HEK293 (cell line): ENCODE measurements around the gene IBSP.

Source experiments
- CTCF ChIA-PET: fragments of 350-600 bp; formaldehyde crosslinking; extraction: SDS; loops from one replicate; lab custom pipeline; 2021; ENCODE audit warnings: antibody characterized with exemption; lab: Yijun Ruan, JAX
- POLR2A ChIA-PET: fragments of 300-600 bp; formaldehyde crosslinking; extraction: SDS; loops from one replicate; lab custom pipeline; 2020; ENCODE audit warnings: antibody characterized with exemption, inconsistent platforms; lab: Yijun Ruan, JAX
- H3K27ac ChIP-seq: fragments of 200-500 bp; sonication (Bioruptor generic); 2 replicates; pipeline ENCODE4 v1.5.1; 2014; ENCODE audit warnings: low read depth, low read length, control low read depth, inconsistent platforms; ENCODE audit errors: extremely low read depth
- H3K36me3 ChIP-seq, 2 experiments: fragments of 200-500 bp in 1 of 2; sonication (Bioruptor generic) in 1 of 2; 1 replicate in 1 of 2; 2 replicates in 1 of 2; pipeline ENCODE4 v1.5.1; 2014 to 2017; ENCODE audit warnings: inconsistent platforms in 2 of 2, low read length in 2 of 2; ENCODE audit not compliant: control insufficient read depth in 2 of 2, insufficient read depth in 1 of 2
- H3K4me1 ChIP-seq: fragments of 200-500 bp; sonication (Bioruptor generic); 2 replicates; pipeline ENCODE4 v1.5.1; 2014; ENCODE audit warnings: mild to moderate bottlenecking, low read length, inconsistent platforms; ENCODE audit not compliant: control insufficient read depth, insufficient read depth
- H3K4me3 ChIP-seq: 2 replicates; pipeline ENCODE4 v1.5.1; 2011; ENCODE audit warnings: low read depth, mild to moderate bottlenecking, control low read depth, low read length, moderate library complexity
- H3K9me3 ChIP-seq: fragments of 200-500 bp; sonication (Bioruptor generic); 2 replicates; pipeline ENCODE4 v1.5.1; 2014; ENCODE audit warnings: low read depth, low read length, inconsistent platforms; ENCODE audit not compliant: control insufficient read depth, insufficient read depth
- GLI4 ChIP-seq: fragments of 450-650 bp; formaldehyde crosslinking; IDR thresholded peaks from 2 replicates; pipeline ENCODE4 v1.5.1; 2016; ENCODE audit warnings: missing biosample characterization, missing genetic modification characterization
- HOXD13 ChIP-seq: sonication (generic); formaldehyde crosslinking; IDR thresholded peaks from 2 replicates; pipeline ENCODE4 v1.8.0; 2022; ENCODE audit warnings: missing genetic modification reagents, borderline replicate concordance
- KLF7 ChIP-seq: fragments of 450-650 bp; formaldehyde crosslinking; IDR thresholded peaks from 2 replicates; pipeline ENCODE4 v1.5.1; 2016; ENCODE audit warnings: missing biosample characterization, missing genetic modification characterization, borderline replicate concordance
- MZF1 ChIP-seq: fragments of 450-650 bp; formaldehyde crosslinking; IDR thresholded peaks from 2 replicates; pipeline ENCODE4 v1.5.1; 2017; ENCODE audit warnings: missing biosample characterization, missing genetic modification characterization, borderline replicate concordance
- YY2 ChIP-seq: fragments of 450-650 bp; formaldehyde crosslinking; IDR thresholded peaks from 2 replicates; pipeline ENCODE4 v1.5.1; 2016; ENCODE audit warnings: missing biosample characterization, missing genetic modification characterization
- ZBTB20 ChIP-seq: fragments of 450-650 bp; formaldehyde crosslinking; IDR thresholded peaks from 2 replicates; pipeline ENCODE4 v1.5.1; 2016; ENCODE audit warnings: missing biosample characterization, missing genetic modification characterization
- ZBTB48 ChIP-seq: fragments of 450-650 bp; formaldehyde crosslinking; IDR thresholded peaks from 2 replicates; pipeline ENCODE4 v1.5.1; 2016; ENCODE audit warnings: missing biosample characterization, missing genetic modification characterization
- ZNF433 ChIP-seq: fragments of 450-650 bp; formaldehyde crosslinking; IDR thresholded peaks from 2 replicates; pipeline ENCODE4 v1.5.1; 2016; ENCODE audit warnings: missing biosample characterization, missing genetic modification characterization, low read depth
- ZNF518A ChIP-seq: fragments of 450-650 bp; formaldehyde crosslinking; conservative IDR thresholded peaks from 2 replicates; pipeline ENCODE4 v1.5.1; 2016; ENCODE audit warnings: low read depth, missing biosample characterization, missing genetic modification characterization
- ZNF555 ChIP-seq: fragments of 450-650 bp; formaldehyde crosslinking; conservative IDR thresholded peaks from 2 replicates; pipeline ENCODE4 v1.5.1; 2017; ENCODE audit warnings: missing biosample characterization, mild to moderate bottlenecking, missing genetic modification characterization, inconsistent platforms
- ZNF791 ChIP-seq: fragments of 450-650 bp; formaldehyde crosslinking; IDR thresholded peaks from 2 replicates; pipeline ENCODE4 v1.5.1; 2016; ENCODE audit warnings: missing biosample characterization, missing genetic modification characterization
- TF ChIP-seq, protein P1 (sequence below): fragments of 450-650 bp; formaldehyde crosslinking; IDR thresholded peaks from 2 replicates; pipeline ENCODE4 v1.5.1; 2016; ENCODE audit warnings: missing biosample characterization, missing genetic modification characterization, low read depth
- TF ChIP-seq, protein P2 (sequence below): fragments of 450-650 bp; formaldehyde crosslinking; IDR thresholded peaks from 2 replicates; pipeline ENCODE4 v1.5.1; 2017; ENCODE audit warnings: missing biosample characterization, mild to moderate bottlenecking, missing genetic modification characterization, moderate library complexity

IBSP gene

DNA sequence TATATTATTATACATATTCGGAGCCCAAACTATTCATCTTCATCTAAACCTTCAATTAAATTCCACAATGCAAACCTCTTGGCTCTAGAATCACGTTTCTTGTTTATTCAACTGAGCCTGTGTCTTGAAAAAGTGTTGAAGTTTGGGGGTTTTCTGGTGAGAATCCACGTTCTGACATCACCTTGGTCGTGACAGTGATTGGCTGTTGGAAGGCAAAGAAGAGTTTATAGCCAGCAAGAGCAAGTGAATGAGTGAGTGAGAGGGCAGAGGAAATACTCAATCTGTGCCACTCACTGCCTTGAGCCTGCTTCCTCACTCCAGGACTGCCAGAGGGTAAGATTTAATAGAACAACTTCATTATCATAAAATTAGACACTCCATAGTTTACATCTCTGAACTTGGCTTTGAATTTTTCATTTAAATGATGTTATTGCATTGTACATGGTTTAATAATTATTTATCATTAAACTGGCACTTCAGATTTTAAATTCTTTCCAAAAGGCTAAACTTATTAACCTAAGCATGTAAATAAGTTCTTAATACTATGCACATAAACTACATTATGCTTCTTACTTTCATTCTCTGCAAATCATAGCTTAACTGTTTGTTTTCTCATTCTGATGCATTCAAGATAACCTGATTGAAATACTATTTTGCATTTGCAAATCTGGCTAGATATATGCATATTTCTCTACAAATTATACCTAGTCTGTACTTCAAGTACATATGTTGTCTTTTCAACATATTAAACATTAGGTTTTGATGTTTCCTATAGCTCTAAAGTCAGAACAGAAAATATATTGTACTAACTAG lies at the start of gene IBSP:
TSS of gene IBSP (plus strand) at position 254 of the 813 bp plus-strand sequence. CDS start 2,808 bp downstream, outside the sequence.
- no peak within 1 kb of the TSS for H3K4me3 ChIP-seq
- H3K4me1 ChIP-seq = no peaks in the 10 kb centered on the region
- CTCF ChIA-PET = interaction anchor here (0.6 kb wide), 2 partner anchors 423 to 650 kb away, joined by 3 to 4 read pairs; no protein-coding TSS in a partner anchor
- POLR2A ChIA-PET = no interaction called here
- H3K9me3 ChIP-seq = no peaks in the 10 kb centered on the region
- no peak for TF ChIP-seq YY2
- no peak for TF ChIP-seq GLI4 (tag by site-specific recombination)
- TF ChIP-seq, all 188 proteins: peak for 0
- Histone ChIP-seq H3K27ac (no peak within 1 kb of the TSS), H3K36me3 (no peaks in the 10 kb centered on the region)

DNA sequence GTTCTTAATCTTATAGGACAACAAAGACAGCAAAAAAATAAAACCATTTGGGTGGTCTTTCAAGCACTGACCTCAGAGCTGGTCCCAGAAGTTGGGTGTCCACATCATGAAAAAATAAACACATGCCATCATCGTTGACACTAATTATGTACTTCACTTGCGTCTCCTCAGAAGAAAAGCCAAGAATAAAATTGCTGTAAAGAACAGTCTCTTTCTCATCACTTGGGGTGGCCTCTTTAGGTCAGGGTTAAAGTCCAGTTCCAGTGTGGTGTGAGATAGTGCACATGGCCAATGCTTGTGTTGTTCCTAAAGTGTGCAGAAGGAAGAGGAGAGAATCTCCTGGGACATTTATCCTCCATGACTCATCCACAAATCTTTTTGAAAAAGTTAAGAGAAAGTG lies 49.5 kb upstream of the IBSP start:
- no peak overlapping the region for H3K4me3 ChIP-seq
- ChIA-PET POLR2A (no interaction called here), CTCF (no interaction called here)

More for the DNA sequence above, 49.5 kb upstream of the IBSP start:
- Histone ChIP-seq H3K9me3 (no peaks in the 10 kb centered on the region), H3K36me3 (no peaks in the 10 kb centered on the region), H3K4me1 (no peaks in the 10 kb centered on the region)
- no peak for TF ChIP-seq ZNF791 (tag by site-specific recombination)
- no peak for TF ChIP-seq ZBTB48 (tag by site-specific recombination)
- TF ChIP-seq, protein P1, sequence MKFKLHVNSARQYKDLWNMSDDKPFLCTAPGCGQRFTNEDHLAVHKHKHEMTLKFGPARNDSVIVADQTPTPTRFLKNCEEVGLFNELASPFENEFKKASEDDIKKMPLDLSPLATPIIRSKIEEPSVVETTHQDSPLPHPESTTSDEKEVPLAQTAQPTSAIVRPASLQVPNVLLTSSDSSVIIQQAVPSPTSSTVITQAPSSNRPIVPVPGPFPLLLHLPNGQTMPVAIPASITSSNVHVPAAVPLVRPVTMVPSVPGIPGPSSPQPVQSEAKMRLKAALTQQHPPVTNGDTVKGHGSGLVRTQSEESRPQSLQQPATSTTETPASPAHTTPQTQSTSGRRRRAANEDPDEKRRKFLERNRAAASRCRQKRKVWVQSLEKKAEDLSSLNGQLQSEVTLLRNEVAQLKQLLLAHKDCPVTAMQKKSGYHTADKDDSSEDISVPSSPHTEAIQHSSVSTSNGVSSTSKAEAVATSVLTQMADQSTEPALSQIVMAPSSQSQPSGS = no peak
- TF ChIP-seq ZNF433 (tag by site-specific recombination) = no peak
- TF ChIP-seq ZNF518A (tag by site-specific recombination) = no peak
- TF ChIP-seq, protein P2, sequence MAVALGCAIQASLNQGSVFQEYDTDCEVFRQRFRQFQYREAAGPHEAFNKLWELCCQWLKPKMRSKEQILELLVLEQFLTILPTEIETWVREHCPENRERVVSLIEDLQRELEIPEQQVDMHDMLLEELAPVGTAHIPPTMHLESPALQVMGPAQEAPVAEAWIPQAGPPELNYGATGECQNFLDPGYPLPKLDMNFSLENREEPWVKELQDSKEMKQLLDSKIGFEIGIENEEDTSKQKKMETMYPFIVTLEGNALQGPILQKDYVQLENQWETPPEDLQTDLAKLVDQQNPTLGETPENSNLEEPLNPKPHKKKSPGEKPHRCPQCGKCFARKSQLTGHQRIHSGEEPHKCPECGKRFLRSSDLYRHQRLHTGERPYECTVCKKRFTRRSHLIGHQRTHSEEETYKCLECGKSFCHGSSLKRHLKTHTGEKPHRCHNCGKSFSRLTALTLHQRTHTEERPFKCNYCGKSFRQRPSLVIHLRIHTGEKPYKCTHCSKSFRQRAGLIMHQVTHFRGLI (tag by site-specific recombination) = no peak
- no peak for TF ChIP-seq HOXD13 (CRISPR knock-in tag)
- no peak for TF ChIP-seq ZNF555 (tag by site-specific recombination)
- TF ChIP-seq ZBTB20 (tag by site-specific recombination) = no peak
- no peak for TF ChIP-seq MZF1 (tag by site-specific recombination)
- TF ChIP-seq KLF7 (tag by site-specific recombination) = no peak
- TF ChIP-seq, all 188 proteins: peak for 0
- no peak overlapping the region for H3K27ac ChIP-seq
